HEK293T (cell line): ENCODE results near the gene TSPAN14.

Experiments
- BHLHE40 ChIP-seq: fragments of 450-650 bp; IDR thresholded peaks from 2 replicates; pipeline ENCODE4 v1.6.1; 2016; ENCODE audit warnings: mild to moderate bottlenecking, moderate library complexity, borderline replicate concordance
- CTBP1 ChIP-seq: fragments of 450-650 bp; IDR thresholded peaks from 2 replicates; pipeline ENCODE4 v1.6.1; 2016; ENCODE audit warnings: borderline replicate concordance
- ELF4 ChIP-seq: fragments of 450-650 bp; IDR thresholded peaks from 2 replicates; pipeline ENCODE4 v1.6.1; 2017; ENCODE audit warnings: antibody characterized with exemption
- FOXA1 ChIP-seq: fragments of 450-650 bp; IDR thresholded peaks from 2 replicates; pipeline ENCODE4 v1.6.1; 2016; ENCODE audit warnings: mild to moderate bottlenecking
- LEF1 ChIP-seq: fragments of 450-650 bp; IDR thresholded peaks from 2 replicates; pipeline ENCODE4 v1.6.1; 2017; ENCODE audit warnings: mild to moderate bottlenecking, borderline replicate concordance
- SP1 ChIP-seq: fragments of 450-650 bp; IDR thresholded peaks from 2 replicates; pipeline ENCODE4 v1.6.1; 2017
- SUZ12 ChIP-seq: fragments of 450-650 bp; IDR thresholded peaks from 2 replicates; pipeline ENCODE4 v1.6.1; 2016; ENCODE audit warnings: mild to moderate bottlenecking

- TF ChIP-seq LEF1 (no peak), ELF4 (no peak), BHLHE40 (no peak), SP1 (no peak), FOXA1 (no peak), SUZ12 (no peak), CTBP1 (no peak)
Observed at GRCh38 chr10:80407812-80408241, 46.3 kb upstream of the TSPAN14 start.
